Measurements from ENCODE around the gene RNASE8.

Gene RNASE8

DNA sequence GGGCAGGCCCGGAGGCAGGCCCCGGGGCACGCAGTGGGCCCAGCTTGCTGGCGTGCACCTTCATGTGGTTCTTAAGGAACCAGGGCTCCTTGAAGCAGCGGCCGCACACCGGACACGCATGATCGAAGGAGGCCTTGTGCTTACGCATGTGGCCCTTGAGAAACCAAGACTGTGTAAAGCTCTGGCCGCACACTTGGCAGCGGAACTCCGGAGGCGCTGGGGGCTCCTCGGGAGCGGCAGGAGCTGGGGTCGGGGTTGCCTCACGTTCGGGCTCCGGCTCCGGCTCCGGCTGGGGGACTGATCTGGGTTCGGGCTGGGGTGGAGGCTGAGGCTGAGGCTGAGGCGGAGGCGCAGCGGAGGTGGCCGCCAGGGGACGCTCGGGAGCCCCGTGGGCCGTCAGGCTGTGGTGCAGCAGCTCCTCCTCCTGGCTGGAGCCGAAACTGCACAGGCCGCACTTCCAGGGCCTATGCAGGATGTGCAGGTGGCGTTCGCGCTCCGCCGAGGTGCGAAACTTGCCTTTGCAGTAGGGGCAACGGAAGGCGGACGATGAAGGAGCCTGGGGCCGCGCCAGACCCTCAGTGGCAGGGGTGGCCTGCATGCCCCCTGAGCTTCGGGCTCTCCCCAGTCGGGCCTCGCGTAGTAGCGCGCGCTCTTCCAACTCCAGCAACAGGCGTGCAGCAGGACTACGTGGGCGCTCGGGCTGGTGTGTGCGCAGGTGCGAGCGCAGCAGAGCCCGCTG, 34.8 kb downstream of the RNASE8 start:
- peak; percentile 87 for DNase-seq (ENCODE audit: low read depth)

DNA sequence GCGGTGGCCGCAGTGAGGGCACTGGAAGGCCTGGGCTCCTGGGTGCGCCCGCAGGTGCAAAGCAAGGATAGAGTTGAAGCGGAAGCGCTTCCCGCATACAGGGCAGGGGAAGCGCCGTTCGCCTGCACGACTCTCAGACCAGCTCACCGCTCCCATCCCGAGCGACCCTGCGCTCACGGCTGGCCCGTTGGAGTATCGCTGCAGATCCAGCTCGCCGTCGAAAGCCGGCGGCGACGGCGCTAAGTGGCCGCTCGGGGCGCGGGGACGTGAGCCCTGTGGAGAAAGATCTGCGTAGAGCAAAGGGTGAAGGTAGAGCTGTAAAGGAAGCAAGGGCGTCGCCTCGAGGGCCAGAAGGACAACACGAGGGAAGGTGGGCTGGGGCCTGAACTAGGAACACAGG, 35.4 kb downstream of the RNASE8 start:
- no peak for DNase-seq (ENCODE audit: low read depth)

DNA sequence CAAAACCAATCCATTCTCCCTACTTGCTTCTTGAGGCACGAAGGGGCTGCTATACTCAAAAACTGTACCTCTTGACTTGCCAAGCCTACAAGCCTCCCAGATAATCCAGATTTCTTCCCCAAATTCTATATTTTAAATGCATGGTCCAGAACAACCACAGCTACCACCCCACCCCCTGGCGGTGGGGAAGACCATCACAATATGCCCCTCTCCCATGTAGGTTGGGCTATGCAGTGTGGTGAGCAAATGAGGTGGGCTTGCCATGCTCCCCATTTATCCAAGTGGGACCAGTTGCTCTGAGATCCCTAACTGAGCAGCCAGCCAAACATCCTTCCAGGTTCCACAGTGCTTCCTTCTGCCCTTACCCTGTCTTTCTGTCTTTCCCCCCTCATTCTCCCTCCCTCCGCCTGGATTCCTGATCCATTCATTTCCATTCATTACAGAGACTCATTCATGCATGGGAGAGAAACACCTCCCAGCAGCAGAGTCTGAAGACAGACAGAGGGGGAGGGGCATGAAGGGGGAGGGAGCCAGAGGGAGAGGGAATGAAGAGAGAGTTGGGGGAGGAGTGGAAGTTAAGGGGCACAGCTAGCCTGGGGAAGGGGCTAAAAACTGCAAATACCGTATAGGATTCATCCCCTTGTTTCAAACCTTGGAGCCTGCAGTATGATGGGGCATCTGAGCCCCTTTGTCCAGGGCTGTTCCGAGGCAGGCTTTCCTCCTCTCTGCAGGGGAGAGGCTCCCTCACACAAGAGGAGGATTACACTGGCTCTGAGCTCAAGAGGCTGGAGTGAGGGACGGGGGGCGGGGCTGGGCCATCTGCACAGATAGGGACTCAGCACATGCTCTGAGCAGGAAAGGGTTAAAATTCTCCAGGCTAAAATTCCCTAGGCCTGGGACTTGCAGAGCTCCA, 36.4 kb downstream of the RNASE8 start:
- no peak for DNase-seq (ENCODE audit: low read depth)

DNA sequence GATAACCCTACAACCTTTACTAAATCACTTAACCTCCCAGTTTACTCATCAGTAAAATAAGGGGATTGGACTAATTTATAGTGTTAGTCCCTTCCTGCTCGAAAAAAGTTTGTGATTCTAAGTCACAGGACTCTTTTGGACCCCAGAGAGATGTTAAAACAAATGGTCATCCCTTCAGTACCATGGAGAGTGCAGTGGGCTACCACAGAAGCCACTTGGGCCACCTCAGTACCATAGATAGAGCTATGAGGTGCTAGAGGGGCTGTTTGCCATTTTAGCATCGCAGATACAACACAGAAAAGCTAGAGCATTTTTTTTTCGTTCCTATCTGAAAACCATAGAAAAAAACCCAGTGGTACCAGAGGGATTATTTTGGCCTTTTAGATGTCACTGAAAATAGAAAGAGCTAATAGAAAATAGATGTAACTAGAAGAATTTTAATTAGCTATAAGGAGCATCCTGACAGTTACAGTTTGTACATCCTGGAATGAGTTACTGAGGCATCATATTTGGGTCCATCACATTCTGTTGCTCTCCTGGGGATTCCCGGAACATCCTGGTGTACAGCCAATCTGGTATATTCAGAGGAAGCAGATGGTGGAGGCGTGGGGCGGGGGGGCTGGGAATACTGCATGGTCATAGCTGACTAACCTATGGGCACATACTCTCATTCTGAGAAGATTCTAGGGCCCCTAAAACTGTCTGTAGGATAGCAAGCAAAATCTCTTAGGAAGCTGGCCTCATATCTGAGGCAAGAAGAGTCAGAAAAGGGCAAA, 38.0 kb downstream of the RNASE8 start:
- DNase-seq (ENCODE audit: low read depth): no peak

DNA sequence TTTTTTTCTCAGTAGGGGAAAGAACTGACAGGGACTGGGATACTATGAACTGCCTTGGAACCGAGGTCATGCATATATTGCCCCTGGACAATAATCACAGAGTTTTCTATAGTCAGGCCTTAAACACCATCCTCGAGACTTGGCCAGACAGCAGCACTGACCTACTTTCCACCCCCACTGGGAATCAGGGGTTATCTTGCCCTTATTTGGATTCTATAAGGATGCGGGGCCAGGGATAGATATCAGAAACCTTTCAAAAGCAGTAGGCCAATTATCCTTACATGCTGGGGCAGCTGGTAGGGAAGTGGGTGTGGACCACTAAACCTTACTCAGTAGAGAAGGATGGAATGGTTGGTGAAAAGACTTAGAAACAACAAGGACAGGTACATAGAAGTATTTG, 38.8 kb downstream of the RNASE8 start:
- no peak for DNase-seq (ENCODE audit: low read depth)

DNA sequence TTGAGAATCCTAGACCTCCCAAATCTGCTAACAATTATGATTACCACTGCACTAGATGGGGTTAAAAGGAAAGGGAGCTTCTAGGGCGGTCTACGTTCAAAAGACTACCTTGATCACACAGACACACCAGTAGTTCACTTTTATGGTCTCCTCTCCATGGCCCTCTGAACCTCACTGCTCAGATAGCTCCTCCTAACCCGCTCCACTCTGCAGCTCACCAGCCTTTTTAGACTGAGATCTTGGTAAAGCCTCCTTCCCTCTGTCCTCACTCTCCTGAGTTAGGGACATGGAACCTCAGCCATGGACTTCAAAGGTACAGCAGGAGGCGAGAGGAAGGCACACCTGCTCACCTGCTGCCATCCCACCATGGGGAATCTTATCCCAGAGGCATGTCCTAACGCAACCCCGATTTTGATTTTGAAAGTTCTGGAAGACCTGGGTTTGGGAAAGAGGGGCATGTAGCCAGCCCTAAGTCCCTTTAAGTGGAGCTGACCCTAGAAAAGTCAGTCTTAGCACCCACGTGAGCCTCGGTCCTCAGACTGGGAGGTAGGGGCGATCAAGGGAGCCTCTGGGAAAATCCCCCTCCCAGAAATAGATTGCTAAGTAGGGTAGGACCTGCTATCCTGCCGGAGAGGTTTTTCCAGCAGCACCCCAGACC, 39.5 kb downstream of the RNASE8 start:
- DNase-seq (ENCODE audit: low read depth): no peak

DNA sequence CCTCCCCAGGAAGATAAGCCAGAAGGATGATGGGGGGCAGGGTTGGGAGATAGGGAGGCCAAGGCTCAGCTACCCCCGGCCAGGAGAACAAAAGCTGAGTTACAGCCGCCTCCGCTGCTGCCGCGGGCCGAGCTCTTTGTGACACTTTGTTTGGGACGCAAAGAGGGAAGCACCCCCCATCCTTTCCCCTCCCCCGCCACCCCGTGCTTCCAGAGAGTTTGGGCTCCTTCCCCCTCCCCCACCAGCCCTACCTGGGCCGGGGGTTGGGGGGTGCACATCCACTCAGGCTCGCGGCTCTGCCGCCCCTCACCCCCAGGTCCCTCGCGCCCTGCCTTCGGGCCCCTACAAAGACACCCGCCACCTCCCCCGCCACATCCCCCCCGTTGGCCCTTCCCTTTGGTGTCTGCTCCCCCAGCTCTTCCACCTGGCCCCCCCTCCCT, 40.0 kb downstream of the RNASE8 start:
- no peak for DNase-seq (ENCODE audit: low read depth)

DNA sequence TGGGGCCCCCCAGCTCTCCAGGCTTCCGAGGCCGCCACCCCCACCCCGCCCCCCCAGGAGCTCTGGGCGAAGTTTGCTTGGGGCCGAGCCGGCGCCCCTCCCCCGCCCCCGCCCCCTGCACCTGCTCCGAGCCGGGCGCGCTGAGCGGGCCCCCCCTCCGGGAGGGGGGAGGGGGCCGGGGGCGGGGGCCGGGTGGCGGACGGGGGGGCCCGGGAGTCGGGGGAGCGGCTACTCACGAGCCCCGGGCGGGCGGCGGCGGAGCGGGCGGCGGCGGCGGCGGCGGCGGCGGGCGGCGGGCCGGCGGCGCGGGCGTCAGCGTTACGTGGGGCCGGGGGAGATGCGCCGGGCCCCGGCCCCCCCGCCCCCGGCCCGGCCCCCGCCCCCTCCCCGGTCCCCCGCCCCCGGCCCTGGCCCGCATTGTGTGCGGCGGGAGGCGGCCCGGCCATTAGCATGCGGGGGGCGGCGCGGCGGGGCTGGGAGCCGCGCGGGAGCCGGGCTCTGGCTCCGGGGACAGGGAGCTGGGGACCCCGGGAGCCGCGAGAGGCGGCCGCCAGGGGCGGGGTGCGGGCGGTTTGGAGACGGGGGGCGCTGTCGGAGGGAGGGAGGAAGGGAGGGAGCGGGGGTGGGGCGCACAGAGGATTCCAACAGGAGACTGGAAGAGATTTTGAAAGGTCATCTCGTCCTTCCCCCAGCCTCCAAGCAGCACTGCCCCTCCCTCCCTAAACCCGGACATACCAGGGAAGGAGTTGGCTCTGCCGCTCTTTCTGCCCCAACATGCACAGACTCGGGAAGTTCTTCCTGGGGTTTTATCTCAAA, 40.7 kb downstream of the RNASE8 start, which contains the start of gene ZNF219:
Gene ZNF219 (minus strand): TSS at position 580 of the 816 bp plus-strand sequence. CDS start 5,064 bp downstream, outside the sequence.
- DNase-seq (ENCODE audit: low read depth): no peak

DNA sequence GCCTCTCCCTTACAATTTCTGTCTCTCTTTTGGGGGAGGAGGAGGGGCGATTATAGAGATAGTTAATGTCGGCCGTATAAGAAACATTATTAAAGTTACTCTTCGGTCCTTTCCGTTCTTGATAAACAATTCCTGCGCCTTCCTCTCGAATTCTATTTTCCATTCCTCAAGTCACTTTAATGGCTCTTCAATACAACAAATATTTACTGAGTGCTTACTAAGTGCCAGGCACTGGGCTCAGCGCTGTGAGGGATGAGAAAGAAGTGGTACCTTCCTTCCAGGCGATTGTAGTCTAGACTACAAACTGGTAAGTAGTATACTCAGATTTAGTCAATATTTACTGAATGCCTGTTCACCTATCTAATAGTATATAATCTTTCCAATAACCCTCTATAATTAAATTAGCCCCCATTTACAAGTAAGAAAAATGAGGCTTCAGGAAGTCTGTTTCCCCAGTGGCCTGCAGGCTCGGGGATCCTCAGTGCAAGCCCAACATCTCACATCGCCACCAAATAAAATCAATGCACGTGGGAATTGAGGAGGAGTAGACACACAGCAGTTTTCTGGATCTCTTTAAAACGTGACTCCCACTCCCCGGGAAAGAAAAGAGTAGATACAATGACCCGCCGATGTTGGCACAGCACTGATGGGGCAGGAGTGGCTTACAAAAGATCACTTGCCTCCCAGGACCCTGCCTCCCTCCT, 41.4 kb downstream of the RNASE8 start:
- DNase-seq (ENCODE audit: low read depth): no peak

DNA sequence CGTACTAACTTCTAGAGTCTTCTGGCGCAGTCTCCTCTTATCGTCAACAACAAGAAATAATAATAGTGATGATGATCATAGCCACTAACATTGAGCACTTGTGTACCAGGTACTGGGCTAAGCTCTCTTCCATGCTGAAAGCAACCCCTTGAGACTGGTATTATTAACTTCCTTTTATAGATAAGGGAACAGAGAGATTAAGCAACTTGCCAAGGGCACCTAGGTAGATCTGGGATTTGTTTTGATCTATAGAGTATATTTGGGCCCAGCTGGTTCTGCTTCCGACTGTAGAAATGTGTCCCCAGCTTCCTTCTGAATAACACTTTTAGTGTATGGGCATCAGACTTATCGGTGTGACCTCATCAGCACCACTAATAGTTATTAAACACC, 42.0 kb downstream of the RNASE8 start:
- DNase-seq (ENCODE audit: low read depth): no peak

DNA sequence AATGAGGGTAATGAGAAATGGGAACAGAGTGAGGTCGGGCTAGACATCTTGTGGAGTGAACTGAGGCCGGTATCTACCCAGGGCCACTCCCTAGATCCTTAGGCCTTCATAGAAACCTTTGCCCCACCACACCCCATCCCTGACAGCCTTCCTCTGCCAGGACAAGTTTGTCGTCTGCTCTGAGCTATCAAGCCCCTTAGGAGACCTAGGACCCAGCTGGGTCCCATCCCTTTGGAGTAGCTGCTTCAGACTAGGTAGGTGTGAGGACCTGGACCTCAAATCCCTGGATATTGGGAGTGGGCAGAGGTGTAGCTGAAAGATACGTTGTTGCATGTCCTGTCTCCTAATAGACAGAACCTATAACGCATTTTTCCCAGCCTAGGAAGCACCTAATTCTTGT, 43.3 kb downstream of the RNASE8 start, which contains the start of gene TMEM253:
Gene TMEM253 (plus strand): TSS at position 136 of the 400 bp plus-strand sequence. CDS start 278 bp downstream, outside the sequence.
- DNase-seq (ENCODE audit: low read depth): no peak

DNA sequence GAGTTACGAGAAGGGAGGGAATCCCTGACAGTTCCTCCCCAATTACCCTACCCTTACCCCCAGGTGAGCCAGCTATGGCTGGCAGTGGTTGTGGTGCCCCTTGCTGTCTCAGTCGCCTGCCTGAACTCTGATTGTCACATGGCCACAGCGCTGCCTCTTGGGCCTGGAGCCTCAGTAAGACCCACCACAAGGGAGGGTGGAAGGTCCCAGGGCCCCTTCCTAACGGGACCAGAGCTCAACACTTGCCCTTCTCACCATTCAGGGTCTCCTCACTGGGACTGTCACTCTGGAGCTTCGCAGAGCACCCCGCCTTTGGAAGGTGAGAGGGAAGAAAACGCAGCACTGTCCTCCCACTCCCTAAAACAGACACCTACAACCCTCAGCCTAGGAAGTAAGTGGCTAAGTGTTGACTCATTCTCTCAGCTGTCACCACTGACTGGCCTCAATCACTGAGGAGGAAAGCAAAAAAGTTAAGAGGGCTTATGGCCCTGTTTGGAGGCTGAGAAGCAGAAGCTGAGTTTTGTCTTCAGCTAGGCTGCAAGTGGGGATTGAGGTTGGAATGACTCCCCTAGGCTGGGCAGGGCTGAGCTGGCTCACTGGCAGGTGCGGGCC, 44.3 kb downstream of the RNASE8 start:
- DNase-seq (ENCODE audit: low read depth): no peak

DNA sequence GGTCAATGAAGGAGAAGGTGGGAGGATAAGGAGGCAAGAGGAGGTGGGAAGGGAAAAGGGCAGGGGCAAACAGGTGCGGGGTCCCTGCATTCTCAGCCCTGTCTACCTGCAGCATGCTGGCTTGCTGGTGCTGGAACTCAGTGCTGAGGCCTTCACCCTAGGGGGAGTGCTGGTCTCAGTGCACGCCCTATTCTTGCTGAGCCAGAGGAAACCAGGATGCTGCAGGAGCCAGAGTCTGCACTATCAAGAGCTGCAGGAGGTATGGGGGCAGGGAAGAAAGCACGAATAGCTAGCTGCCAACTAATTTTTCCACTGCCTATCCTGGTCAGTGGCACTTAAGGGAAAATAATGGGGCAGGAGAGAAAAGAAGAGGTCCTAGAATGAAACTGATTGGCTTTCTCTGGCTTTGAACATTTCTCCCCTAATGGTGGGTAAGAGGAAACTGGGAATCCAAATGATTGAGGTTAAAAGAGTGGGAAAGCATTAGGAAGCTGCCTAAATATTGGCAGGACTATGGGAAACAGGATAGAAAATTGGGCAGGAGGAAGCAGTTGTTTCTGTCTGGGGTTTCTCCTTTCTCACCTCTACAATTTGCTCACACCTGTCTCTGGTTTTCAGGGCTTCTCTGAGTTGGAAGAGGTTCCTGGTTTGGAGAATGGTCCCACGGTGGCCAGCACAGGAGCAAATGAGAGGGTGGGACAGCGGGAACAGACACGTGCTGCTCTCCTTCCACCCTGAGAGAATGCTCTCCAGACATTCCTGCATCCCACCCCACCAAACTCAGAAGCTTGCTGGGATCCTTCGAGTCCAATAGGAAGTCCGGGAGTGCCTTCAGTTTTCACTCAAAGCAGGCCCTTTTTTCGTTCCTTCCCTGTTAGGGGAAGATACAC, 45.1 kb downstream of the RNASE8 start:
- DNase-seq (ENCODE audit: low read depth): no peak

DNA sequence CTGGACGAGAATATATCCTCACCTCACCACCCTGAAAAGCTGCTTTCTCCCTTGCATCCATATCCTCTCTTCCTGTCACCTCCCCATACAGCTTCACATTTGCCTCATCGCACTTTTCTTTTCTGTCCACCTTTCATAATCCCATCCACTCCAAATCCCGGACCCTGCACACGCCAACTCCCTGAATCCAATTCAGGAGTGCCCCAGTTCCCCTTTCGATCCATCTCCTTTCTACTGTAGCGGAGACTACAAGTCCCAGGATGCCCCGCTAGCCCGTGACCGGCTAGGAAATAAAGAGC, 45.7 kb downstream of the RNASE8 start:
- DNase-seq (ENCODE audit: low read depth): no peak

DNA sequence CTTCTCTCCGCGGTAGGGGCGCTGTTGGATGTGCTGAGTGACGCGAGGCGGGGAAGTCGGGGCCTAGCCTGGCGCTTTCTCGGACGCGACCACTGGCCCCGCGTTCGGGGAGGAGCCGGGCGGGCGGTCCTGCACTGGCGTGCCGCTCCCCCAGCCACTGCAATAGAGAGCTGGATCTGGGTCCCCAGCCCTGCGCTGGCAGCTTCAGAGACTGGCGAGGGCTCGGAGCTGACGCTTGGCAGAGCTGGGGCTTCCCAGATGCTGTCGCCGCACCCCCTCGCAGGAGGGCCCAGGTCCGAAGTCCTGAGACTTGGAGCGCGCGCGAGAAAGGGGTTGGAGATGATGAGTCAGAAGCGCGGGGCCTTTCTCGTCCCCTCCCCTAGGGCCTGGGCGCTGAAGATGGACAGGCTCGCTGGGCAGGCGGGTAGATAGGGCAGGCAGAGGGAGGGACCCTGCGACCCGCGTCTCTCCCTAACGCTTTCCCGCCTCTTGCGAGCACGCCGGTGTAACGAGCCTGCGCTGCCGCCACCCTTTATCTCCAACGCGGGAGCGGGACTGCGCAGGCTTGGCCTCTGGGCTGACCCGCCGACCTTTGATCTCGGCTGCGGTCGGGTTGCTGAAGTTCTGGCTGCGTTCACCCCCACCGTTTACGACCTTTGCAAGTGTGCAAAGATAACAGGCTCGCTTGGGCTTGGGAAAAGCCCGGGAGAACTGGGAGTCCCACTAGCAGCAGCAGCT, 46.3 kb downstream of the RNASE8 start:
- DNase-seq (ENCODE audit: low read depth): peak; percentile 91

DNA sequence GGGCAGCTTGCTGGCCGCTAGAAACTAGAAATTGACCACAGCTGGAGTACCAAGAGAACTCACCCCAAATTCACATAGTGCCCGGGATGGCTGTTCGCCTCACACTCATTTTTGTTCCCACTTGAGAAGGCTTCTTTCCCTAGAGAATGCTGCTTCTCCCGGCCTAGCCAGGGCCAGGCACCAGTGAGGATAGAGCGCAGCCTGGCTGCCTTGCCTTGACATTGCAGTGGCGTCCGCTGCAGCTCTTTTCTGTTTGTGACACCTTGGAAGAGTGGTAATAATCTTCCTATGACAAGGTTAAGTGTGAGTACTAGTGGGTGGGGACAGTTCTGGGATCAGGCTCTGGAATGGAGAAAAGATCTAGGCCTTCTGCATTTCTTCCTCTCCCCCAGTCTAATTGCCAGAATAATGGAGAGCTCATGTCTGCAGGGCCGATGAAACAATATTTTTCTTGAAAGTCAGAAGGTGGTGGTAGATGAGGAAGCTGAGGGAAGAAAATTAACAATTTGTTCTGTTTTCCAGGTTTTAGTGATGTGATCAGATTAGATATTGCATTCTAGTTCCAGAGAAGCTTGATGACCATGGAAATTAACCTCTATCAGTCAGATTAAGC, 46.9 kb downstream of the RNASE8 start:
- peak; percentile 46 for DNase-seq (ENCODE audit: low read depth)

DNA sequence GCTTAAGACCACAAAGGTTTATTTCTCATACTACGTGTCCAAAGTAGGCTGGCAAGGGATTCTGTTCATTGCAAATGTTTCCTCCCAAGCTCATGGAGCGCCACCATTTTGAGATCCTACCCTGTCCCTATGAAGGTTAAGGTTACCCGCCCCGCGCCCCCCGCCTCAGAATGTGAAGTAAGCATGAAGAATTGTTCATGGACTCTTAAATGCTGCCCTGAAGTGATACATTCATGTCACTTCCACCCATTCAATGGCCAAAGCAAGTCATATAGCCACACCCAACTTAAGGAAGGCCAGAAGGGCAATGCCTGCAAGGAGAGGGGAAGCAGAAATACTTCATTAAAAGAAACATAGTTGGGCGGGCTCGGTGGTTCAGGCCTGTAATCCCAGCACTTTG, 47.5 kb downstream of the RNASE8 start:
- DNase-seq (ENCODE audit: low read depth): no peak

DNA sequence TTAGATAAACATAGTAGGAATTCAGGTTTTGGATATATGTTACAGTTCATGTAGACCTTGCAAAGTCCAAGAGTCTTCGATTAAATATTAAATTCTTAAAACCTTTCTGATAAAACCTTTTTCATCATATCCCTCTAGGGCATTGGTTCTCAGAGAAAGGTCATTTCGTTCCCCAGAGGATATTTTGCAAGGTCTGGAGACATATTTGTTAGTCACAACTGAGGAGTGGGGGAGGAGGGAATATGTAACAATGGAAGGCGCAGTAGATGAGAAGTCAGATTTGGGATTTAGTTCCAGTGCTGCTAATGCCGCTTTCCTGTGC, 48.5 kb downstream of the RNASE8 start:
- no peak for DNase-seq (ENCODE audit: low read depth)
